NT2/D1 (cell line): ENCODE data around the gene SGK1.

Experiments used
- SUZ12 ChIP-seq: IDR thresholded peaks from 2 replicates; pipeline ENCODE4 v1.6.1; 2011; ENCODE audit not compliant: insufficient read length, insufficient read depth; ENCODE audit errors: extremely low read depth
- YY1 ChIP-seq: IDR thresholded peaks from 2 replicates; pipeline ENCODE4 v1.6.1; 2011; ENCODE audit not compliant: insufficient read length, insufficient read depth
- ZNF274 ChIP-seq: IDR thresholded peaks from 2 replicates; pipeline ENCODE4 v1.6.1; 2011; ENCODE audit warnings: mild to moderate bottlenecking, low read depth, low read length

DNA sequence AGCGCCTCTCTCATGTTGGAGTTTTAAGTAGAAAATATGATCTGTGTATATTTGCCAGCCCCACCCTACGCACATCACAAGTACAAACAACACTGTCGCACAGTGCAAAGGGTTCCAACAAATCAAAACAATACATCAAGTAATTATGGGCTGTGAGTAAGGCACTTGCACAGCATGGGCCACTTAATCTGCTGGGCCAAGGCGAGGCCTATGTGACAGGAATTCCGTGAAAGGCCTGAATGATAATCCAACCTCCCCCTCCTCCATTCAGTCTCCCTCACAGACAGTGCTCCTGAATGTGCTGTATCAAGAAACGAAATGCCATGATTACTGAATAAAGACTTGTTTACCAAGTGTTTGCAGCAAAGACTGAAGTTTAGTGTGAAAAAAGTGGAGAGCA is 135.4 kb downstream of the SGK1 start:
- TF ChIP-seq YY1: no peak
- no peak for TF ChIP-seq ZNF274
- no peak for TF ChIP-seq SUZ12
